GM19395 (cell line): Measurements from ENCODE around the gene ANKRD36B.
"Not testable (repeated sequence)": the region's sequence is repeated elsewhere in the genome, so short reads cannot be mapped to it uniquely, and the experiment has no call there.

Source experiments
- ATAC-seq: cut with Tn5 transposase; IDR thresholded peaks from one replicate; pipeline ENCODE4 v1.9.1; 2021; ENCODE audit warnings: mild to moderate bottlenecking, moderate library complexity; ENCODE audit not compliant: unreplicated experiment

The ANKRD36B gene

GRCh38 chr2:97589598-97590510 is at the start of gene ANKRD36B:
Gene ANKRD36B, minus strand, starts transcription at chr2:97589877. Its CDS starts 192 bp downstream, at chr2:97589685.
- ATAC-seq: peak; percentile 83

GRCh38 chr2:97626049-97626430 is 36.4 kb upstream of the ANKRD36B start:
- not testable (repeated sequence) for ATAC-seq

- not testable (repeated sequence) for ATAC-seq
Observed at GRCh38 chr2:97625354-97626048, 35.8 kb upstream of the ANKRD36B start.

DNA sequence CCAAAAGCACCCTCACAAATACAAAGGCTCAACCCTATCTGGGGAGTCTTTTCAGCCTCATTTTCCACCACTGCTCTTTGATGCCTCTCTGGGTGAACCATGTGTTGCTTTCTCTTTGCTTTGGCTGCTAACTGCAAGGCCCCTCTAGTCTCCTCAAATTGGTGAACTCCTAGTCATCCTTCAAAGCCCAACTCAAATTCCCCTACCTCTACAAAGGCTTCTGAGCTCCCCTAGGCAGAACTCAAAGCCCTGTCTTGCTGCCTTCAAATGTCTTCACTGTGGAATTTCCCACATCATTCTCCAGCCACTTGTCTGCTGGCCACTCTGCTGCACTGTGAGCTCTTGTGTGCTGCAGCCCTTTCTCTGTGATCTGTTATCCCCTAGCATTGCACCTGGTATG is 33.3 kb upstream of the ANKRD36B start:
- not testable (repeated sequence) for ATAC-seq

GRCh38 chr2:97620492-97620891 is 30.8 kb upstream of the ANKRD36B start:
- not testable (repeated sequence) for ATAC-seq

DNA sequence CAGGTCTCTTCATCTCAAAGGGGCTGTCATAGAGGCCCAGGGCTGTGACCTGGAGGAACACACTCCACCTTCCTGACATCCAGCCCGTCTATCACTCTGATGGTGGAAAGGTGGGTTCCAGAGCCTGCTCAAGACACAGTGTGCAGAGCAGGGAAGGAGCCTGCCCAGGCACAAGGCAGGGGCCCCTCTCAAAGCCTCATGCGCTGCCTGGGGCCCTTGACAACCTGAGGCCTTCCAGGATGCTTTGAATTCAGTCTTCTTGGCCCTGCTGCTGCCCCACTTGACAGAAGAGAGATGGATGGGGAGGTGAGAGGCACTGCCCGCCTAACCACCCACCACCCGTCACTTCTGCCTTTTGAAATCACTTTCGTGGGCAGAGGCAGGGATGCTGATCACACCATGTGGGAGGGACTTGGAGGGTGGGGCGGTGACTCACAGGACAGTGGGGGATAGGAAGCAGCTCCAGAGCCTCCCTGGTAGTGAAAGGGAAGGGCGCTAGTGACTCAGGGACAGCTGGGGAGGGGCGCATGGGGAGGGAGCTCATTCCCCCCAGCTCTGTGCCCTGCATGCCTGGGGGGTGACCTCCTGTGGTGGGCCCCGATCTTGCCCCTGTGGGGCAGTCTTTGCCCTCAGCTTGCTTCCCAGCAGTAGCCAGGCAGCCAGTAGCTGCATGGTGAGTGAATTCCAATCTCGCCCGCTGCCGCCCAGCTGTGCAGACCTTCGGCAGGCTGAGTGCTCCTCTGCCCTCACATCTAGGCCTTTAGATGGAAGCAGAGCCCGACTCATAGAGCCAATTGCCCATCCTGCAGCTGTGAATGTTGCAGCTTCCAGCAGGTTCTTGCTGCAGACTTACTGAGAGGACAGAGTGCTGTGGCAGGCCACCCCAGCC is 29.5 kb upstream of the ANKRD36B start:
- not testable (repeated sequence) for ATAC-seq

GRCh38 chr2:97617911-97618310 is 28.2 kb upstream of the ANKRD36B start:
- ATAC-seq: no peak

GRCh38 chr2:97615746-97616145 is 26.1 kb upstream of the ANKRD36B start:
- ATAC-seq: not testable (repeated sequence)

DNA sequence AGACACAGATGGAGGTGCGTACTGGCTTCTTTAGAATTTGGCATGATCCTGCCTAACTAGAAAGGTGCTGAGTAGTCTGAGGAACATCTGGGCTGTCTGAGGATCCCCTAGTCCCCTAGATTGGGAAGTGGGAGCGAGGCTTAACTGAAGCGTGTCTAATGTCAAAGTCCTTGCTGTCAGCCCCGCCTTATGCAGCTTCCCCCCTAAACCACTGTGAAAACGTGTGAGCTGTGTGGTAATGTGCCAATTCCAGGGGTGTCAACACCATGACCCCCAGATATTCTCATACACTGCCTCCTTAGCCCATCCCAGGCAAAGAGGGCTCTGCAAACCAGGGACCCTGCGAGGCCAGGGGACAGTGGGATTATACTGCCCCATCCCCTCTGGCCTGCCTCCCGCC is 22.2 kb upstream of the ANKRD36B start:
- not testable (repeated sequence) for ATAC-seq

DNA sequence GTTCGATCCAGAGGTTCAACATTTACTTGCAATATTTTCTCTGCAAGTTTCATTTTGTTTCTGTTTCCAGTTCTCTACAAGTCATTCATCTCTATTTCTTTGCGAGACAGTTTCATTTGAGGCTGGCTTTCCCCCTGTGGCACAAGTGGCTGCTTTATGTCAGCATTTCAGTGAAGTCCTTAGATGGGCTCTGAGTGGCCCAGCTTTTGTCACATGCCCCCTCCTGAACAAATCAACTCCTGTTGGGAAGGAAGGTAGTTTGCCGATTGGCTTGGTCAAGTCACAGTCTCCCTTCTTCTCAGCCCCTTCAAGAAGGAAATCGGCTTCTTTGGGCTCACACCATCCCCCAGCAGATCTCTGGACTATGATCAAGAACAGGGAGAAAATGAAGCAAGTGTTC is 19.1 kb upstream of the ANKRD36B start:
- ATAC-seq: not testable (repeated sequence)

- not testable (repeated sequence) for ATAC-seq
Observed at GRCh38 chr2:97605524-97606339, 16.1 kb upstream of the ANKRD36B start.

DNA sequence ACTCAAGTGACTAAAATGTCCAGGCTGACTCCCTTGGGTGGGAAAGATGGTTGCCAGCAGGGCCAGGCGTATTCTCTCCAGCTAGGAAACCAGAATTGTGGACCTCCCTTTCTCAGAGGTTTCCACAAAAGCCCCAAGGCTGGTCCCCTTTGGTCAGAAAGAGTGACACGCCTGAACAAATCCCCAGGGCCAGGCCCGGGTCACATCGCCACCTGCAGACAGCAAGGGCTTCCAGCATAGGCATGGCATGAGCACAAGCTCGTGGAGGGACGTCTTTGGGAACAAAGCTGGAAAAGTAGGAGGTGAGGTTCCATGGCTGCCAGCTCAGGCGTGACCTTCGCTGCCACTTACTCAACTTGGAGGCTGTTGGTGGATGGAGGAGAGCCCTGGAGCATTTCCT is 15.4 kb upstream of the ANKRD36B start:
- not testable (repeated sequence) for ATAC-seq

GRCh38 chr2:97601537-97601936 is 11.9 kb upstream of the ANKRD36B start:
- not testable (repeated sequence) for ATAC-seq

- ATAC-seq: not testable (repeated sequence)
Observed at GRCh38 chr2:97596180-97596579, 6.5 kb upstream of the ANKRD36B start.

- ATAC-seq: not testable (repeated sequence)
Observed at GRCh38 chr2:97593520-97593919, 3.8 kb upstream of the ANKRD36B start.

DNA sequence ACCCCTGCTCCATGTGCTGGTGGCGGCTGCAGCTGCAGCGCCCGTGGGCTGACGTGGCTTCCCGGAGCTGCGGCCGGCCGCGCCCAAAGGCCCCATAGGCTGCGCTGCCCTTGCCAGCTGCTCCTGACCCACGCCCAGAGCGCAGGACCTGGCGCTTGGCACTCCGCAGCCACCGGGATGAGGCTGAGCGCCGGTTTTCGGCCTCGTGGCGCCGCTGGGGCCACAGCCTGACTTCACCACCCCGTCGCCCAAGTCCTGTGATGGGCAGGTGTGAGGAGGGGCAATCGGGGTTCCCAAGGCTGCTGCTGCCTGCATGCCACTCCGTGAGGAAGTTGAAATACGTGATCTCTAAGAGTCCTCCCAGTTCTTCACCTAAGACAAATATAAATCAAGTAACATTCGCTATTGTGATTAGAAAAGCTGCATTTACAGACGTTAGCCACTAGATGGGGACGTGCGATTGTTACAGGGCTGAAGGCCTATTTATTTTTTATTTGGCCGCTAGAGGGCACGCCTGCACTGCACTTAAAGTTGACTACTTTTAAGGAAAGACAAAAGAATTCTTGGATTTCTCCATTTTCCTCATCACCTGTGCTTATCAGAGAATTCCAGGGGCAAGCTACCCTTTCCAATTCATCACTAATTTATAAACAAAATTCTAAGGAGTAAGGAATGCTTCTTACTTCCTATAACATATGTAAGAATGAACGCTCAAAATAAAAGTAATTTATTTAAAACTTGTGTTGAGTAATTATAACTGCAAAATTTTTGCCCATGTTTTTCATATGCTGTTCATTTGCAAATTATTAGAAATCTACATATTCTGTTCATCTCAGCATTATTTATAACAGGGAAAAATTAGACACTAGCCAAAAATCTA is 1.1 kb upstream of the ANKRD36B start:
- peak; percentile 66 for ATAC-seq

GRCh38 chr2:97589257-97589597 is 450 bp downstream of the ANKRD36B start:
- ATAC-seq: not testable (repeated sequence)

DNA sequence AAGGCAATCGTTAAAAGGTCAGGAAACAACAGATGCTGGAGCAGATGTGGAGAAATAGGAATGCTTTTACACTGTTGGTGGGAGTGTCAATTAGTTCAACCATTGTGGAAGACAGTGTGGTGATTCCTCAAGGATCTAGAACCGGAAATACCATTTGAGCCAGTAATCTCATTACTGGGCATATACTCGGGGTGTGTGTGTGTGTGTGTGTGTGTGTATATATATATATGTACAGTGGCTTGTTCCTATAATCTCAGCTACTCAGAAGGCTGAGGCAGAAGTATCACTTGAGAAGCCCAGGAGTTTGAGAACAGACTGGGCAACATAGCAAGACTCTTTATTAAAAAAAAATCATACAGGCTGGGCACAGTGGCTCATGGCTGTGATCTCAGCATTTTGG is 24.0 kb downstream of the ANKRD36B start:
- ATAC-seq: not testable (repeated sequence)

GRCh38 chr2:97552406-97552805 is 37.3 kb downstream of the ANKRD36B start:
- not testable (repeated sequence) for ATAC-seq
